Lung (tissue), 12 donors: ENCODE measurements around the gene KCNG2. TPM values are rescaled to one million over a fixed set of nuclear protein-coding genes. Genes with fewer than 3 reads are reported as not detected.

Experiments used
- ATAC-seq: fragments of 200-7000 bp; cut with Tn5 transposase; one replicate; pipeline ENCODE4 v1.9.1; 2020; ENCODE audit warnings: moderate number of reproducible peaks; ENCODE audit not compliant: insufficient read depth, low FRiP score
- DNase-seq, 3 donors: peaks; one replicate each; pipeline ENCODE4 v3.0.0-alpha.2; 2013 to 2017
- H3K27ac ChIP-seq, 2 donors: one replicate each; pipeline ENCODE4 v1.5.1; 2013; ENCODE audit warnings: mild to moderate bottlenecking in 2 of 2, moderate library complexity in 2 of 2, control low read depth in 1 of 2, inconsistent platforms in 1 of 2, low read depth in 1 of 2, low read length in 1 of 2
- H3K27me3 ChIP-seq, 3 donors: one replicate each; pipeline ENCODE4 v1.5.1; 2013; ENCODE audit warnings: low read length in 2 of 3; ENCODE audit not compliant: control insufficient read depth in 3 of 3, insufficient read depth in 3 of 3
- H3K36me3 ChIP-seq, 4 donors: one replicate each; pipeline ENCODE4 v1.5.1; 2013; ENCODE audit warnings: low read length in 4 of 4, mild to moderate bottlenecking in 1 of 4, moderate library complexity in 1 of 4; ENCODE audit not compliant: control insufficient read depth in 4 of 4, insufficient read depth in 4 of 4
- H3K4me1 ChIP-seq, 5 donors: one replicate each; pipeline ENCODE4 v1.5.1; 2013; ENCODE audit warnings: low read length in 5 of 5, mild to moderate bottlenecking in 2 of 5, moderate library complexity in 1 of 5; ENCODE audit not compliant: control insufficient read depth in 5 of 5, insufficient read depth in 5 of 5
- H3K4me3 ChIP-seq: one replicate; pipeline ENCODE4 v1.5.1; 2013; ENCODE audit warnings: mild to moderate bottlenecking, control low read depth, moderate library complexity
- H3K9ac ChIP-seq, 2 donors: one replicate each; pipeline ENCODE4 v1.5.1; 2013; ENCODE audit warnings: low read length in 2 of 2, control low read depth in 1 of 2; ENCODE audit not compliant: insufficient read depth in 1 of 2
- H3K9me3 ChIP-seq, 4 donors: one replicate each; pipeline ENCODE4 v1.5.1; 2013; ENCODE audit warnings: low read length in 3 of 4, mild to moderate bottlenecking in 1 of 4, moderate library complexity in 1 of 4; ENCODE audit not compliant: control insufficient read depth in 4 of 4, insufficient read depth in 3 of 4
- WGBS, 2 donors: extraction: QIAGEN DNeasy Blood & Tissue Kit; methylation state at CpG; one replicate each; pipeline ENCODE4 v1.1.7; 2013; 5-methylcytosine and 5-hydroxymethylcytosine counted together
- polyA plus RNA-seq, 2 donors: library from polyadenylated mRNA; stranded (reverse); fragments of 200-250 nt; gene quantifications; one replicate each; pipeline ENCODE4 v1.2.1, GENCODE V29; 2013
- total RNA-seq, 2 donors: library from RNA; depleted of rRNA in 1 of 2; stranded (reverse); fragments of >200 nt in 1 of 2; gene quantifications; one replicate each; pipeline ENCODE4 v1.2.1, GENCODE V29; 2014 to 2021
- TF ChIP-seq, protein P1 (sequence below): IDR thresholded peaks from 2 replicates; pipeline ENCODE4 v1.5.1; 2012; ENCODE audit warnings: mild to moderate bottlenecking; ENCODE audit errors: control extremely low read depth, extremely low read depth
- donor health status: control.
- donor health status: control.
- donor health status: Bipolar disorder and iron deficiency.
- donor health status: healthy.
- donor health status: DM: yes; HTN: yes; CAD: no.

KCNG2 gene
- total and polyA plus RNA-seq, 4 donors: 0.16 to 1.8 (median 1.2) TPM

DNA sequence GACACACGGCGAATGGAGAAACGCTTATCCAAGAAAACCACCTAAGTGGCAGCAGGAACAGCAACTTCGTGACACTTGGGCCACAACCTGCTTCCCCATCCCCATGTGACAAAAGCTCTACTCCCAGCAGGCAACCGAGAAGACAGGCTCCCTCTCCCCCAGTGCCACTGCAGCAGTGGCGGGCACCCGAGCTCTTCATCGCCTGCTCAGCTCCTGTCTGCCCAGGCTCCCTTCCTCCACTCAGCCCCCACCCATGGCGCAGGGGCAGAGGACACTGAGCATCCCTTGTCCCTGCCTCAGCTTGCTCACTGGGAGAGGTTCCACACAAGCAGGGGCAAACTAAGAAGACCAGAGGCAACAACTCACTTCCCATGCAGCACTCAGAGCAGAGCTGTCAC is 130.8 kb downstream of the KCNG2 start:
- ATAC-seq (no peak), DNase-seq (peak in 1 of 3 donors; percentile 9)
- H3K36me3 ChIP-seq: peaks cover 0 to 23% (median 14%) of the 10 kb centered on the region in 4 donors
- no peaks in the 10 kb centered on the region for H3K27me3 ChIP-seq
- no peak overlapping the region for H3K9ac ChIP-seq
- 98 to 99% methylated on average over 9 of the region's 9 CpGs for WGBS, 2 donors
- H3K4me3 ChIP-seq: no peak overlapping the region
- H3K9me3 ChIP-seq: peaks cover 3 to 12% (median 7%) of the 10 kb centered on the region in 4 donors
- peaks cover 0 to 8% (median 0%) of the 10 kb centered on the region in 5 donors for H3K4me1 ChIP-seq
- H3K27ac ChIP-seq: no peak overlapping the region
- TF ChIP-seq, protein P1, sequence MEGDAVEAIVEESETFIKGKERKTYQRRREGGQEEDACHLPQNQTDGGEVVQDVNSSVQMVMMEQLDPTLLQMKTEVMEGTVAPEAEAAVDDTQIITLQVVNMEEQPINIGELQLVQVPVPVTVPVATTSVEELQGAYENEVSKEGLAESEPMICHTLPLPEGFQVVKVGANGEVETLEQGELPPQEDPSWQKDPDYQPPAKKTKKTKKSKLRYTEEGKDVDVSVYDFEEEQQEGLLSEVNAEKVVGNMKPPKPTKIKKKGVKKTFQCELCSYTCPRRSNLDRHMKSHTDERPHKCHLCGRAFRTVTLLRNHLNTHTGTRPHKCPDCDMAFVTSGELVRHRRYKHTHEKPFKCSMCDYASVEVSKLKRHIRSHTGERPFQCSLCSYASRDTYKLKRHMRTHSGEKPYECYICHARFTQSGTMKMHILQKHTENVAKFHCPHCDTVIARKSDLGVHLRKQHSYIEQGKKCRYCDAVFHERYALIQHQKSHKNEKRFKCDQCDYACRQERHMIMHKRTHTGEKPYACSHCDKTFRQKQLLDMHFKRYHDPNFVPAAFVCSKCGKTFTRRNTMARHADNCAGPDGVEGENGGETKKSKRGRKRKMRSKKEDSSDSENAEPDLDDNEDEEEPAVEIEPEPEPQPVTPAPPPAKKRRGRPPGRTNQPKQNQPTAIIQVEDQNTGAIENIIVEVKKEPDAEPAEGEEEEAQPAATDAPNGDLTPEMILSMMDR: no peak

DNA sequence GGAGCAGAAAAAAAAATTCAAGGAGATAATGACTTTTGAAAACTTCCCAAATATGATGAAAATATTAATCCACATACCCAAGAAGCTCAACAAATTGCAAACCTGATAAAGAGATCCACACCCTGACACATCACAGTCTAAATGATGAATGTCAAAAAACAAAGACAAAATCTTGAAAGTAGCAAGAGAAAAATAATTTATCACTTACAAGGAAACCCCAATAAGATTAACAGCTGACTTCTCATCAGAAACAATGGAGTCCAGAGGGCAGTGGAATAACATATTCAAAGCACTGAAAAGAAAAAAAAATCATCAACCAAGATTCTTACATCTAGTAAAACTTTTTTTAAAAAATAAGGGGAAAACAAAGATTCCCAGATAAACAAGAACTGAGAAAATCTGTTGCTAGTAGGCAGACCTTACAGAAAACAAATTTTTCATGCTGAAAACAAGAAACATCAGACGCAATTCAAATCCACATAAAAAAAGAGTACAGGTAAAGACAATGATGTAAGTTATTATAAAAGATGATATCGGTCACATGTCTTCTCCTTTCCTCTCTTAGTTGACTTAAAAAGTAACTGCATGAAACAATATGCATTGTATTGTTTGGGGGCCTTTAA is 132.4 kb downstream of the KCNG2 start:
- WGBS, 2 donors: 98 to 100% methylated on average over 2 of the region's 2 CpGs
- Histone ChIP-seq H3K27me3 (no peaks in the 10 kb centered on the region), H3K4me1 (peaks cover 0 to 4% (median 0%) of the 10 kb centered on the region in 5 donors), H3K27ac (no peak overlapping the region), H3K9ac (no peak overlapping the region), H3K9me3 (peaks cover 3 to 14% (median 10%) of the 10 kb centered on the region in 4 donors), H3K36me3 (peaks cover 0 to 23% (median 19%) of the 10 kb centered on the region in 4 donors), H3K4me3 (no peak overlapping the region)
- ATAC-seq: no peak
- no peak for DNase-seq
- TF ChIP-seq, protein P1: no peak

DNA sequence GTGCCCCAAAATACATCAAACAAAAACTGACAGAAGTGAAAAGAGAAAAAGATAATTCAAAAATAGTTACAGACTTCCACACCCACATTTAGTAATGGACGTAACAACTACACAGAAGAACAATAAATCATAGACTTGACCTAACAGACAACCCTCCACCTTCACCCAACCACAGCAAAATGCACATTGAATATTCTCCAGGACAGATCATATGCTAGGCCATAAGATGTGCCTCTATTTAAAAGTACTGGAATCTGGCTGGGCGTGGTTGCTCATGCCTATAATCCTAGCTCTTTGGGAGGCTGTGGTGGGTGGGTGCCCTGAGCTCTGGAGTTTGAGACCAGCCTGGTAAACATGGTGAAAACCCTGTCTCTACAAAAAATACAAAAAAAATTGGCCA is 133.7 kb downstream of the KCNG2 start:
- H3K36me3 ChIP-seq: peaks cover 0 to 33% (median 24%) of the 10 kb centered on the region in 4 donors
- no peak overlapping the region for H3K27ac ChIP-seq
- H3K9ac ChIP-seq: no peak overlapping the region
- no peak for DNase-seq
- ATAC-seq: no peak
- TF ChIP-seq, protein P1: no peak
- no peak overlapping the region for H3K4me3 ChIP-seq
- H3K9me3 ChIP-seq: peaks cover 3 to 16% (median 12%) of the 10 kb centered on the region in 4 donors
- H3K4me1 ChIP-seq: peaks cover 0 to 2% (median 0%) of the 10 kb centered on the region in 5 donors
- H3K27me3 ChIP-seq: no peaks in the 10 kb centered on the region
- 98 to 99% methylated on average over 2 of the region's 2 CpGs for WGBS, 2 donors
